HL-60 (cell line): ENCODE data around the gene LAMA3.

Experiments
- DNase-seq, 2 experiments: peaks; one replicate each; pipeline ENCODE4 v3.0.0-alpha.2; 2010 to 2020; ENCODE audit warnings: low read depth in 1 of 2, low spot score in 1 of 2
- H3K27ac ChIP-seq: fragments of 250-450 bp; sonication (Bioruptor Pico); replicated peaks from 2 replicates; pipeline ENCODE4 v1.5.1; 2020; ENCODE audit warnings: mild to moderate bottlenecking, moderate library complexity
- H3K27me3 ChIP-seq: fragments of 250-450 bp; sonication (Bioruptor Pico); 2 replicates; pipeline ENCODE4 v1.5.1; 2021; ENCODE audit warnings: mild to moderate bottlenecking, moderate library complexity; ENCODE audit not compliant: insufficient read depth, poor library complexity, severe bottlenecking
- H3K4me3 ChIP-seq: replicated peaks from 2 replicates; pipeline ENCODE4 v1.5.1; 2011; ENCODE audit warnings: mild to moderate bottlenecking, control low read depth, low read length; ENCODE audit not compliant: insufficient read depth
- CTCF ChIP-seq: IDR thresholded peaks from one replicate; pipeline ENCODE4 v1.5.1; 2011; ENCODE audit warnings: low read length, control low read depth, inconsistent platforms; ENCODE audit not compliant: insufficient read depth
- GABPA ChIP-seq: IDR thresholded peaks from 2 replicates; pipeline ENCODE4 v1.6.1; 2012; ENCODE audit warnings: low read depth
- POLR2AphosphoS5 ChIP-seq: IDR thresholded peaks from 2 replicates; pipeline ENCODE4 v1.6.1; 2012; ENCODE audit warnings: low read depth
- REST ChIP-seq: IDR thresholded peaks from 2 replicates; pipeline ENCODE4 v1.6.1; 2012; ENCODE audit warnings: low read depth; ENCODE audit not compliant: insufficient replicate concordance
- SPI1 ChIP-seq: IDR thresholded peaks from 2 replicates; pipeline ENCODE4 v1.6.1; 2012; ENCODE audit warnings: low read depth, mild to moderate bottlenecking, borderline replicate concordance

The LAMA3 gene

DNA sequence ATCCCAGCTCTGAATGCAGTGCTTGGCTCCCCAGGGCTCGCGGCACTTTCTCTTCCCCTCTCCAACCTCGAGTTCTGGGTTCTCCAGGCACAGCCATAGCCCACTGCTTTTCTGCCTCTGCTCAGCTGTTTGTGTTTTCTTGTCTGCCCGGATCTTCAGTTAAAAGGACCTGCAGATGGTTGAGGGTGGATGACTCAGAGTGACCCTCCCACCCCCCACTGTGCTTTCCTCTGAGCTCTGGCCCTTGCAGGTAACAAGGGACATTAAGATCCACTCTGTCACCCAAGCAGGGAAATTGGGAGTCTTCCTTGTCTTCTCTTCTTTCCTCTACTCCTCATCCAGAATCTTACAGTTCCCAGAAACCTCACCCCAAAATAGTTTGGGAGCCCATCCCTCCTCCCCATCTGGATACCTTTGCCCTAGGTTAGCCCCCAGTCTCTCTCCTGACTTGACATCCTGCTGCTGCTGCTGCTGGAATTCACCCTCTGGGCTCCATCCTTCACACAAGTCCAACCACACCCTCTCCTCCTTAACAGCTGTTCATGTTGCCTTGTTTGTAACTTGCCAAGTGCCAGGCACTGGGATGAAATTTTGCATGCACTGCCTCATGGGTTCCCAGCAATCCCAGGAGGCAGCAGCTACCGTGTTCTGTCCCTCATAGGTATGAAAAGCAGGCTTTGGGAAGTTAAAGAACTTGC is 167.4 kb downstream of the LAMA3 start:
- no peak for TF ChIP-seq GABPA
- TF ChIP-seq POLR2AphosphoS5 = no peak
- TF ChIP-seq REST = no peak
- no peak for TF ChIP-seq SPI1
- no peak for TF ChIP-seq CTCF
- H3K27me3 ChIP-seq = peaks cover 8% of the 10 kb centered on the region
- no peak for DNase-seq
- H3K4me3 ChIP-seq = no peak overlapping the region
- H3K27ac ChIP-seq = no peak overlapping the region

DNA sequence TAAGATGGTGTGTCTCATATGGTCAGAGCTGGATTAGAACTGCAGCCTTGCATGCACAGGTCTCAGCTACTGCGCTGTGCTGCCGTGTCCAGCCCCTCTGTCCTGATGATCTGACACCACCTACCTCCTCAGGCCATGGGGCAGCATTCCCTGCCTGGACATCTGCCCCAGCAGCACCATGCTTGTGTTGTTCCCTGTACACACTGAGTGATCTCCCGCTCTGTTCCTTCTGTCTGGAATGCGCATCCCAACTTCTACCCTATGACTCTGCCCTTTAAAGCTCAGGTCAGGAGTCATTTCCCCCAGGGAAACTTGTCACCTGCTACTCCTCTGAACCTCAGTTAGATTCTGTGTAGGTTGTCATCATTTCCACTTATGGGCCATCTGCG is 167.9 kb downstream of the LAMA3 start:
- Histone ChIP-seq H3K4me3 (no peak overlapping the region), H3K27me3 (peaks cover 8% of the 10 kb centered on the region), H3K27ac (no peak overlapping the region)
- TF ChIP-seq POLR2AphosphoS5 (no peak), SPI1 (no peak), REST (no peak), GABPA (no peak), CTCF (no peak)
- no peak for DNase-seq

- Histone ChIP-seq H3K4me3 (no peak overlapping the region), H3K27ac (no peak overlapping the region), H3K27me3 (peaks cover 8% of the 10 kb centered on the region)
- no peak for DNase-seq
- TF ChIP-seq REST (no peak), SPI1 (no peak), POLR2AphosphoS5 (no peak), GABPA (no peak), CTCF (no peak)
Measured at GRCh38 chr18:23857756-23858155, 168.5 kb downstream of the LAMA3 start.
